GM10266 (cell line): Measurements from ENCODE around the gene ABCC1.
"Not testable (repeated sequence)": the region's sequence is repeated elsewhere in the genome, so short reads cannot be mapped to it uniquely, and the experiment has no call there.

Experiments
- DNase-seq: peaks from one replicate; pipeline ENCODE4 v3.0.0; 2012; ENCODE audit errors: extremely low spot score
- CTCF ChIP-seq: IDR thresholded peaks from 2 replicates; pipeline ENCODE4 v1.5.1; 2012; ENCODE audit warnings: mild to moderate bottlenecking, low read depth; ENCODE audit not compliant: control insufficient read depth, insufficient read depth; ENCODE audit errors: missing control alignments

The ABCC1 gene

GRCh38 chr16:16096121-16096857, 146.9 kb downstream of the ABCC1 start:
- DNase-seq, result no peak

GRCh38 chr16:16096858-16097213, 147.4 kb downstream of the ABCC1 start:
- no peak for TF ChIP-seq CTCF

More at GRCh38 chr16:16096121-16096857, 146.9 kb downstream of the ABCC1 start:
- TF ChIP-seq CTCF, result no peak

GRCh38 chr16:16099320-16099719, 149.9 kb downstream of the ABCC1 start:
- TF ChIP-seq CTCF, result no peak

More at GRCh38 chr16:16096858-16097213, 147.4 kb downstream of the ABCC1 start:
- no peak for DNase-seq

GRCh38 chr16:16100631-16101030, 151.2 kb downstream of the ABCC1 start:
- no peak for TF ChIP-seq CTCF
- no peak for DNase-seq

More at GRCh38 chr16:16099320-16099719, 149.9 kb downstream of the ABCC1 start:
- no peak for DNase-seq

- TF ChIP-seq CTCF, result no peak
Measured at GRCh38 chr16:16101585-16101984, 152.2 kb downstream of the ABCC1 start.

GRCh38 chr16:16102738-16103137, 153.3 kb downstream of the ABCC1 start:
- DNase-seq, result no peak
- no peak for TF ChIP-seq CTCF

More at GRCh38 chr16:16101585-16101984, 152.2 kb downstream of the ABCC1 start:
- DNase-seq, result no peak

- not testable (repeated sequence) for DNase-seq
Measured at GRCh38 chr16:16104132-16104803, 154.9 kb downstream of the ABCC1 start.

GRCh38 chr16:16104804-16105141, 155.4 kb downstream of the ABCC1 start:
- DNase-seq, result not testable (repeated sequence)
